OCI-M1 (cell line): ENCODE results near the gene HEG1.

Source experiments
- DNase-seq: peaks from one replicate; lab custom pipeline; 2025; lab: John Stamatoyannopoulos, UW

HEG1 gene

DNA sequence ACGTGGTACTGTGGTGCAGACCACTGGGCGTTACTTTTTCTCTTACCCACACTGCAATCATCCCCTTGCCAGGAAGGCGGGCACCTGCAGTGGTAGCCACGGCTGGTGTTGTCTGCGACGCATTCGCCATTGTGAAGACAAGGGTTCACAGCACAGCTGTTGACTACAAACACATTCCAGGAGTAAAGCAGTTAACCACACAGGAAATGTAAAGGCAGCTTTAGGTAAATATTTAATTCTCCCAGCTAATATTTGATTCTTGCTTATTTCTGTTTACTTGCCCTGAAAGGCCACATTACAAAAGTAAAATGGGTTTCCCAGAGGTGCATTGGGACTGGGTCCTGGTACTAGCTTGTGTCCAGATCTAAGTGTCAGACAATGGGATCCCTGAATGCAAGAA lies 45.4 kb downstream of the HEG1 start:
- no peak for DNase-seq

DNA sequence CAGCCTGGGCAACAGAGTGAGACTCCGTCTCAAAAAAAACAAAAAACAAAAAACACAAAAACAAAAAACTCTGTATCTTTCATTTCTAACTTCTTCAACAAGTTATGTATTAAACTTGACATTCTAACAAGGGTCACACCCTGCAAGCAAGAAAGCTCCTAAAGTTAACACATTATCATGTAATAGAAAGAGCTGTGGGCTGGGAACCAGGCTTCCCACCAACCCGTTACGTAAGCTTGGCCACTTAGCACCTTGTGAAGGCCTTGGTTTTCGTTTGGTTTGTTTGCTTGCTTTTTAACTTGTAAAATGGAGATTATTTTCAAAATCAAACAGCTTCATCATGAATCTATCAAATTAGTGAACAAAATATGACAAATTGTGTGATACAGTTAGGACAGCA lies 47.0 kb downstream of the HEG1 start:
- no peak for DNase-seq

DNA sequence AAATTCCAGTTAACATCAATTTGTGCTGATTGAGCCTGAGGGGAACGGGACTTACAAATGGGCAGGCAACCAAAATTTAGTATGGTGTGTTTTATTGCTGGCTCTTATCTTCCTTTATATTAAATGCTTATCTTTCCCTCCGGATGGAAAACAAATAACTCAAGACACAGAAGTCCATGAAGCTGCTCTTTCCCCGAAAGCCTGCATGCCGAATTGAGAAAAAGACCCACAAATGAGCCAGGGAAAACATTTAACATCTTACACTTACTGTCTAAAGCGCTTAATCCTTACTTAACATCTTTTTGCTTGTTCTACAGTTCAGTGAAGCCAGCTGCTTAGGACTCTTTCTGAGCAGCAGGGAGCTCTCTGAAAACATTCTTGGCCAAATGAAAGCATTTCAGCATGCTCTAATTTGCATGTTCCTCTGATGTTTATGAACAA lies 49.5 kb downstream of the HEG1 start:
- DNase-seq = no peak

DNA sequence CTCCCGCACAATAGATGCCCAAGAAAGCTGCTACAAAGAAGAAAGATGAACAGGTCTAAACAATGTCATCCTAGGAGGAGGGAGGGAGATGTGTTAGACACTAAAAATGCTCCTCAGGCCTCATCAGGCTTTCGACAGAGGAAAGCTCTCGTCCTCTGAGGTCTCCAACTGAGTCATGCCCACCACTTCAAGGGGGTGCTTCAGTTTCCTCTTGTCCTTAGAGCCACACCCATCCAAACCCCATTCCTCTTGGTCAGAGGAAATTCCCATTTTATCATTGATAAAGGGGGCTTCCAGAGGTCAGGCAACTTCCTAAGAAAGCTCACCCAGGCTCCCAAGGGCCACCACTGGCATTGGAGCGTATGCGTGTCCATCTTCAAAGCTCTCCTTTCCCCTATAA lies 50.1 kb downstream of the HEG1 start:
- DNase-seq = no peak

DNA sequence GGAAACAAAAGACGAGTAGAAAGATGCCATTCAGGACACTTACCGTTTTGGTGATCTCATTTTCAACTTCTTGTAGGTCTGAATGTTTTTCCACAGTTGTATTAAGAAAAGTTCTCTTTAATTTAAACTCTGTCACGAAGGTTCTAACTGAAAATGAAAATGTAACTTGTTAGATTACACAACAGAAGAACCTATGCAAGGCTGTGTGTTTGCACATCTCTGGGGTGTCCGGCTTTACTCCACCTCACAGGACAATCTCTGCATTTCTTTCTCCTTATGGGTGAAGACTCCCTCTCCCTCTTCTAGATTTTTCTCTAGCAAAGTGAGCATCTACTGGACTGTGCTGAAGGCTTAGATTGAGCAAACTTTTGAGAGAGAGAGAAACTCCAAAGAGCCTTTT lies 50.6 kb downstream of the HEG1 start:
- no peak for DNase-seq

DNA sequence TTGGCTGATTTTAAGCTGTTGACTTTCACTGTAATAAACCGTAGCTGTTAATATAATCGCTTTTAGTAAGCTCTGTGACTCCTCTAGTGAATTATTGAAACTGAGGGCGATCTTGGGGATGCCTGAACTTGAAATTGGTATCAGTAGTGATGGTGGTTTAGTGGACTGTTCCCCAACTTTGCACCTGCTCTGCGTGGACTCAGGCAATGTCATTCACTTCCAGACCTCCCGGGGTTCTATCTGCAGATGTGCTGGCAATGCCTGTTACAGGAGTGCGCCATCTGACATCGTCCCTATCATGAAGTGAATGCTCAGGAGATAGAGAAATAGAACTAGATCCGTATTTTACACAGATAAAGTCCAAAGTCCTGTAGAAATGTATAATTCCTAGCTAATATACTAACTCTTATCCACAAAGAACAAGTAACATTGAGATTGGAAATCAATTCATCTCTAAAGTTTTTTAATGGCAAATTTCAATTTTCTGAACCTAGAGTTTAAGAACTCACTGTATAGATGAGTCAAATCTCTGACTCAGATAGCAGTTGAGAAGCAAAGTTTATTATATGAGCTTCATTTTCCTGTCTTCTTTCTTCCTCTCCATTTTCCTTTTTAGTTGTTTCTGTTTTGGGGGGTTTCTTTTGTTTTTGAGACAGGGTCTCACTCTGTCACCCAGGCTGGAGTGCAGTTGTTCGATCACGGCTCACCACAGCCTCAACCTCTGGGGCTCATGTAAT lies 51.8 kb downstream of the HEG1 start:
- DNase-seq = no peak

DNA sequence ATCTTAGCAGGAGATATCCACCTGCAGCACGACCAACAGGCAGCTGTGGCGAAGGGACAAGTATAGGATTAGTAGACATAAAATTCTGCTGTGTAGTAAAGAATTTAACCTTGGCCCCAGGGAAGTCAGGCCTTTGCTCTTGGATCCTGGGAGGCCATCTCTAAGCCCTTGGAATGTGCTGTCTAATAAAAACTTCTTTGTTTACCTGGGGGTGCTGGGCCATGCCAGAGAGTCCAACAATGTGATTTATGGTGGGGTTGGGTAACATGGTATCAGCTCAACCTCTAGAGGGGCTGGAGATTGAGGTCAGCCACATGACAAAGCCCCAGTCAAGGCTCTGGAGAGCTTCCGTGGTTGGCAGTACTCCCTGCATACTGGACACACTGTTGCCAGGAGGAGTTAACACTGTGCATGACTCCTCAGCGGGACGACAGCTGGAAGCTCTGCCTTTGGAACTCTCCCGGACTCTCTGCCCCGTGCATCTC lies 52.4 kb downstream of the HEG1 start:
- no peak for DNase-seq

DNA sequence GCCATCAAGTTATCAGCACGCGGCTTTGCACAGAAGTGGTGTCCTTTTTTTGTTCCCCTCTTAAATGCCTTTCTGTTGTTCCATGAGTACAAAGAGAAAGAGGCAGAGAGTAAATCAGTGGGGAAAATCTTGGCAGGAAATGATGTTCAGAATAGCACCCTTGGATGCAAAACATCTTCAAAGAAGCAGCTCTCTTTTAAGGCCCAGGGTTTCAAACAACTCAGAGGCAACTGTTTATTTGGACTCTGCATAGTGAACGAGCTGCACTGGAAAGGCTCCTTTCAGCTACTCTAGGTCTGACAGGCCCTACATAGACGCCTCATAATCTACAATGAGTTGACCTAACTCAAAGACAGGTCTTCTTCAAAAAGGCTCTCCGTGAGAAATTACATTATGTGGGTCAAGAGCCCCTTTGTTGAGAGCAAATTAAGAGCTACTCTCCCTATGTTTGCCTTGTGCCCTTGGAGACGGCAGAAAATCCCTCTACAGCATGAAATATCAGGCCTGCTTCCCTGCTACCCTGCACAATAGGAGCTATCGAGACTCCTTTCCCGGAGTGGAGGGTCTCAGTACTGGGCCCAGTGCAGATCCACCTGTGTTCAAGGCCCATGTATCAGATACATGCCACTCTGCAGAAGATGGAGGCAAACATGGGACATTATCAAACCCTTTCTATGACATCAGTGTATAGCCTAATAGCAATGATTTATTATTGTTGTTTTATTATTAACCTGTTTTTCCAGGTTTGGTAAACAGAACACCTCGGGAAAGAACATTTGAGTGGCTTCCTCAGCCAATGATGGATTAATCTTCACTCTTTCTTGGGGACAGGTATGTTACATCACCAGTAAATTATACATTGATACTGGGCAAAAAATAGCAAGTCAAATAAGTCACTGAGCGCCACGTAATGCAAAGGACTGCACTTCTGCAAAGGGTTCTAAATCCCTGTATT lies 53.1 kb downstream of the HEG1 start:
- DNase-seq = no peak

DNA sequence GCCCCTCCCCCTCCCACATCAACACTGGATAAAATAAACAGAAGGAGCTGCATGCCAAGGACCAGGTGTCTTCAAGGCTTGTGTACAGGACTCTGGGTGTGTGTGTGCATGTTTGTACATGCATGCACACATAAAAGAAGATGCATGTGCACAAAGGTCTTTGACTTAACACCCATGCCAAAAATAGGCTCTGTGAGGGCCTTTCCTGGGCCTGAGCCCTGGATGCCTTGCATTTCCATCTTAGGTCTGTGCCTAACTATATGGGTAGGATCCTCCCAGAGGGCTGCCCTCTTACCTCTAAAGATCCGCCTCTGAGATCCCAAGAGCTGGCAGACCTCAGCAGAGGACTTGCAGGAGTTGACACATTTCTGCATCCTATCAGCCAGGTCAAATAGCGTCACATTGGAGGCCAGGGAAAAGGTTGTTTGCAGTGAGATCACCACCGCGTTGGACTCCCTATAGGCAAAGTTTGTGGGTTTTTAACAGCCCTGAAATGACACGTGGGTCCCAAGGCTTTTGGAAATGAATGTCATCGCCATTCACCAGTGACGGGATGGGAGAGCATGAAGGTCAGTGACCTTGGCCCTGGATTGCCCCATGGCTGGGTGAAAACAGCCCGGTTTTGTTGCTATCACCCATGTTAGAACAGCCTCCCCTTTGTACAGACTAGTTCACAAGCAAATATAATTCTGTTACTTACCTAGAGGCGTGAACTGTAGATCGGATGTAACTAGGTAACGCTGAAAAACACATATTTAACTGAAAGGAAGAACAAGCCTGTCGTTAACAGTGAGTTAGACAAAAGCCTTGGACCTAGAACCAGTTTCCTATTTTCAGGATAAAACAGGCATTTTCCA lies 54.0 kb downstream of the HEG1 start:
- DNase-seq = no peak

DNA sequence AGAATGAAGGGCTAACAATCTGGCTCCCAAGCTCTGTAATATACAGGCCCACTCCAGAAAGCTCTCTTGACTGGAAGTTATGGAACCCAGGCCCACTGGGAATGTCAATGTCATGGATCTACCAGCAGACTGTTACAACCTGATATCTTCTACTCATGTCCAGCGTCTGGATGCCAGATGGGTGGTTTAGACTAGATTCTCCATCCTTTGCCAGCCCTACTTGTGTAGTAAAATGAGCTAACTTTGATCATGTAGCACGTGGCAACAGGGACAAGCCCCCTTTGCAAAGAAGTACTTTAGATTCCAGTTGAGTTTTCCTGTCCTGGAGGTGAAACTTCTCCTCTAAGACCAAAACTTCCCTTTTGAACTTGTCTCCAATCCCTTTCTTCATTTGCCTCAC lies 55.1 kb downstream of the HEG1 start:
- DNase-seq = no peak

DNA sequence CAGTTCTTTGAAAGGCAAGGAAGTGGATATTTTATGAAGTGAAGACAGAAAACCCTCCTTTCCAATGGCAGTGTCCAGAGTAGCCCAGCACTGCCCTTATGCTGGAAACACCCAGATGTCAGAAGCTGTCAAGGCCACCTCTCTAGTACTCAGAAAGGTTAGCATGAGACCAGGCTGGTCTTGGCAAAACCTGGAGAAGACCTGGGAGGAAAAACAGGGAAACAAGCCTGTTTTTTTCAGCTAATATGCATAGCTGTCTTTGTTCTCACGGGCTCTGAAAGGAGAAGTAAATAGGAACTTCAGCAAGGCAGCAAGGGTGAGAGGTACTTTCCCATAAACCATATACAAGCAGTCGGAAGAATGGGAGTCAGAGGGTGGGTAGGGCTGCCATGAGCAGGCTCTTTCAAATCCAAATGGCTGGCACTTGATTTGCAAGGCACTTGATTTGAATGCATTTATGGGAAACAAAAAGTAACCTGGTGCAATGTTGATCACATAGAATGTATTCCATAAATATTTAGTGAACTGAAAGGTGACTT lies 55.8 kb downstream of the HEG1 start:
- no peak for DNase-seq

DNA sequence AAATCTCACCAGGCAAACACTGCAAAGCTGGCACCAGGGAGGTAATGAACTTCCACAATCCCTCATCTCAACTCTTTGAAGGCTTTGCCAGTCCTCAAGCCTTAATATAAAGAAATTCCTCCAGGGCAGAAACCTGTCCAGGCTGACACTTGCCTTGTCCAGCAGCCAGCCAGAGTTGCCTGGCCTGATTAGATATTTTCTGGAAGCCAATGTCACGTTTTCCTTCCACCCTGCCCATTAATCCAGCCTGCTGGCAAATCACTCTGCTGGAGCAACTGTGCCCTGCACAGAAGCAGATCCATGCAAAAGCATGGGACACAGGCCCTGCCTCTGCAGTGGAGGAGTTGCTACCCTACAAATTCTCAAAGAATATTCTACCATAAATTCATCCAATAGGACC lies 56.5 kb downstream of the HEG1 start:
- DNase-seq = no peak

DNA sequence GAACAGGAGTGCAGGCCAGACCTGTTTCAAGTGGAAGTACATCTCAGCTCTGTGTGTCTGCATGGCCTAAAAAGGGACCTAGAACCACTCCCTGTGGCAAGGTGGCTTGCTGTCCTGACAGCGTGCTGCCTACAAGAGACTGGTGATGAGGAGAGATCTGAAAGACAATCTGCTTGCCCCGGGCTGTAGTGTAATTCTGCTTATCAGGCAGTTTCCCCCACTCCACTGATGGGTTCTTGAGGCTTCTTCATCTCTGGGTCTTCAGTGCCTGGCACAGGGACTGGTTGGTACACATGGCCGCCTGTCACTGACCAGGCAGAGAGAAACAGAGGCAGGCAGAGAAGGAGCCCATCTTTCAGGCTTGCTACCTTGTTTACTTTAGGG lies 57.6 kb downstream of the HEG1 start:
- no peak for DNase-seq

DNA sequence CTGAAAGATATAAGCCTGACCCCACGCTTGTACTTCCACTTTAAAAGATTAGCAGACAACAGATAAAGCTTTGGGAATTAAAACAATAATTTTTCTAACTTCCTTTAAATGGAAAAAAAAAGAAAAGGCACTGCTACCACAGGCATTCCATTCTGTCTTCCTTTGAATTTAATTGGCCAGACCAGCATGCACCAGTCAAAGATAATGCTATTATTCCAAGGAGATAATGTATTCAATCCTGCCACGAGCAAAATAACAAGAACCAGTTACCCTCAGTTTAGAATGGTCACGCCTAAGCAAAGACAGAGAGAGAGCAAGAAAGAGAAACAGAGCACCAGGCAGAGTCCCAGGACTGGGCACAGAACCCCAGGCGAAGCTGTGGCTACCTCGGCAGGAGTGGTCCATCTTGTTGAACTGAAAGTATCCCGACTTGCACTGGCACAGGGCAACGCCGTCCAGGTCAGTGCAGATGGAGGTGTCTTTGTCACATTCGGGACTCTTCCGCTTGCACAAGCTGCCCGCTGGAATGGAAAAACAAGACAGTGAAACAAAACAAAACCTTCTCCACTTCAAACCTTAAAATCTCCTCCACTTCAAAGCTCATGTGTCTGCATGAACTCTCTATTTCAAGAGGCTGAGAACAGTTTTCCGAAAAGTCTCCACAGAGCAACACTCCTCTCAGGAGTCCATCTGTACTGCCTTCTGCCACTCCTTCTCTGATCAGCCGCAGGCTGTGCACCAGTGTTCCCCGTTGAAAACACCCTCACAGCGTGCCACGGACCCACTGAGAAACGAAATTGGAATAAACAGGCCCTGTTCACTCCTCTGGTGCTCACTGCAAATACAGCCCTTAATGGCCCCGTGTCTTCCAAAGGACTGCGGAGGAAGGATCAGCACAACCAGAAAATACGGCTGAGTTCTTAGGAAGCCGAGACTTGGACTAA lies 58.2 kb downstream of the HEG1 start:
- peak; percentile 24 for DNase-seq

DNA sequence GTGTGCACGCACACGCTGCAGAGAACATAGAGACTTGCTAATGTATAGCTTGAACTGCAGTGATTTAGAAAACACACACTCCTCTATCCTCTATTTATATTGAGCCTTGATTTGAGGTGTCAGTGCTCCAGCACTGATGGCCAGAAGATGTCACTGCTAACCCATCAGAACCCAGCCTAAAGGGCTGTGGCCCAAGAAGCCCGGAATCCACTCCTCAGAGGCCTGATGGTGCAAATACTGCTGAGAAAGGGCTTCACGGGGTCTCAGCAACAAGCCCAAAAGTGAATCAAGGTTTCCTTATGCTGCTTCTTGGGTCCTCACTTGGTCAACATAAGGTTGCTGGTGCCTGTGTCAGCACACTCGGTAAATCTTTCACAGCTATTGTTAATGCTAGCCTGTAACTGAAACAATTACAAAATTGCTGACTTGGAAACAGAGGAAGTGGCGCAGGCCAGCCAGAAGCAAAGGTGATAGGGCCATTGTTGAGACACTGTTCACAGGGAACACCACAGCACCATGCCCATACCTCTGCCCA lies 60.3 kb downstream of the HEG1 start:
- peak; percentile 70 for DNase-seq

DNA sequence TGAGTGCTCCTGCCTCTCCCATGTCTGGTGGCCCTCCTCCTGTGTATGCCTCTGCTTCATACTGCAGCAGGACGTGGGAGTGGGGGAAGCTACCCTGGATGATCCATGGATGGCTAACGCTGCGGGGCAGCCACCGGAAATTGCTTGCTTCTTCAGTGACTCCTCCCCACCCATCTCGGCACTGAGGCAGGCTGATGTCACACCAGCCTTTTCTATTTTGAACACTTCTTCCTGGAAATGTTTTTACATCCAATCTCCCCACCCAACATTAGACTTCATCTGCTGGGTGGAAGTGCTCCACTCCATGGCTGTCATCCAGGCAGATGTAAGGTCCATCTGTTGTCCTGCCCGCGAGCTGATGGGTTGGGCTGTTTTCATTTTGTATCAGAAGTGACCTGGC lies 62.3 kb downstream of the HEG1 start:
- DNase-seq = no peak

DNA sequence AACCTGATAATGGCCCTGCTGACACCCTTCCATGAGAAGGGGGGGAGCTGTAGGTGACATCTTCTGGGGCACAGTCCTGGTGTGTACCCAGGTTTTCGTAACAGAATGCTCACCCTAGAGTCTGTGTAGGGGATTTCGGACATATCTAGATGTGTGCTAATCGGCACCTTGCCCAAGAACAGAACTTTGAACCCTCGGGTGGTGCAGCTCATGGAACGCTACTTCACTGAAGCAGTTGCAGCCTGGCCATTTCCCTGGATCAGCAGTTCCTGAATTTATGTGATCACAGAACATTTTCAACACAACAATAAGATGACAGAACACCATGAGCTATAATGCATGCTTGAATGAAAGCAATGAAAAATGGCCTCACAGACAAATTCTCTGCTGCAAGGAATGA lies 63.8 kb downstream of the HEG1 start:
- no peak for DNase-seq

DNA sequence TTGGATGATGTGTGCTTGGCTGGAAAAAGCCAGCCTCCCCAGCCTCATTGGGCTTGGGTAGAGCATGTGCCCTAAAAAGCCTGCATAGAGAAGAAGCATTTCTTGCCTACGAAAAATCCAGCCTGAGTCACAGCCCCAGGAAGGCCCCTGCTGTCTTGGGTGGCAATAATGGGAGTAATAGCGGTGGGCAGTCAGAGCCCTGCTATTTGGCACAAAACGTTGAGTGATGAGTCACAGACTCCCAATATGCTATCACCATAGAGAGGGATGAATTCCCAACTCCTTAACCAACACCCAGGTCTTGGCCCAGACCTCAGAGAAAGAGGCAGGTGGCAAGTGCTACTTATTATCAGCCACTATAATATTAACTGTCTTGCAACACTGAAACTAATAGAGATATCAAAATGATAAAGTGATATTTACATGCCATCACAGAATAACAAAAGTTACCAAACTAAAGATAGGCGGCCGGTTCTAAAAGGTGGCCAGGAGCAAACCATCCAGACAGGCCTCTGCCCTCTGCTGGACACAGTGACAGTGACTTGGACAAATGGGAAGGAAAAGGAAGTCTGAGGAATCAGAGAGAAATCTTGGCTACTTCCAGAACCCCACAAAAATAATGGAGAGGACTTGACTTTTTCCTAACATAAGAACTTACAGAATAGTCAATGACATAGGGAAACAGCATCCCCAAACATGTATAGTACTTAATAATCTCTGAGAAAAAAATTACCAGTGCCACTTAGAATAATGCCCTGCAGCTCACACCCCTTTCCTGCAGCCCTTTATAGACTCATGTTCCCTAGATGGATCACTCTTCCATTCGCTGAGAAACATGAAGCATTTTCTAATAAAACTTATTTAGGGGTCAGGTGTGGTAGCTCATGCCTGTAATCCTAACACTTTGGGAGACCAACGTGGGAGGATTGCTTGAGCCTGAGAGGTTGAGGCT lies 69.3 kb downstream of the HEG1 start:
- DNase-seq = no peak

DNA sequence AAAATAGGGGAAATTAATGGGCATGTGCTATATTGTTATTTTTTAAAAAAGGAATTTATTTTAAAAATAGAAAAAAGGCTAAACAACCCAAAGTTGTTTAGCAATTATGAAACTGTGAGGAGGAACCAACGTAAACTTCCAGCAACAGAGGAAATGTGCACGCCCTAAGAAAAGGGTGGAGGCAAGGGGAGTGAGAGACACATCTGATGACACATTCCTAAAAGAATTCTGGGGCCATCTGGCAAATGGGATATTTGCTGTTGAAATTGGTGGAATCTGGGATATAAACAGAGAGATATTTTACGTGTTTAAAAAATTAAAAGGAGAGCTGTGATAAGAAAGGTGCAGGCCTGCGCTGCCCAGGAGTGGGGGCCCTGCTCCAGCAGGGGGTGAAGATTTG lies 70.4 kb downstream of the HEG1 start:
- DNase-seq = no peak
